Kidney (tissue), 14 donors: ENCODE results near the gene ASGR1. TPM values are rescaled to one million over a fixed set of nuclear protein-coding genes. Genes with fewer than 3 reads are reported as not detected.
A peak's percentile ranks its signal among the peaks of the same experiment; 100 is the strongest.

Source experiments
- DNase-seq, 5 donors: peaks; one replicate each; pipeline ENCODE4 v3.0.0-alpha.2; 2013 to 2020
- FAIRE-seq: peaks from 2 replicates; lab custom pipeline; 2012; peaks lifted over from hg19 to GRCh38; lab: Jason Lieb, UNC
- H3K27ac ChIP-seq, 2 donors: one replicate each; pipeline ENCODE4 v1.7.0; 2013; ENCODE audit warnings: low read depth in 2 of 2, low read length in 2 of 2, inconsistent platforms in 1 of 2
- H3K27me3 ChIP-seq: one replicate; pipeline ENCODE4 v1.7.1; 2013; ENCODE audit warnings: low read length, inconsistent platforms; ENCODE audit not compliant: control insufficient read depth, insufficient read depth
- H3K36me3 ChIP-seq, 3 donors: one replicate each; pipeline versions ENCODE4 v1.7.0 to v1.7.1; 2013; ENCODE audit warnings: low read length in 3 of 3, control low read depth in 1 of 3, inconsistent platforms in 1 of 3; ENCODE audit not compliant: insufficient read depth in 3 of 3, control insufficient read depth in 2 of 3
- H3K4me1 ChIP-seq, 3 donors: one replicate each; pipeline versions ENCODE4 v1.7.0 to v1.7.1; 2013; ENCODE audit warnings: low read length in 3 of 3, inconsistent platforms in 1 of 3, low read depth in 1 of 3; ENCODE audit not compliant: control insufficient read depth in 2 of 3, insufficient read depth in 2 of 3
- H3K4me3 ChIP-seq, 3 donors: one replicate each; pipeline versions ENCODE4 v1.7.0 to v1.8.1; 2013; ENCODE audit warnings: low read length in 3 of 3, control low read depth in 1 of 3, inconsistent platforms in 1 of 3
- H3K9ac ChIP-seq, 3 donors: one replicate each; pipeline versions ENCODE4 v1.7.0 to v1.7.1; 2013; ENCODE audit warnings: low read length in 3 of 3, control low read depth in 1 of 3, inconsistent platforms in 1 of 3
- H3K9me3 ChIP-seq, 3 donors: one replicate each; pipeline versions ENCODE4 v1.7.0 to v1.7.1; 2013; ENCODE audit warnings: low read length in 3 of 3, control low read depth in 1 of 3, inconsistent platforms in 1 of 3; ENCODE audit not compliant: control insufficient read depth in 2 of 3, insufficient read depth in 1 of 3
- intact Hi-C: fragments of 100-400 bp; cut with DNase I; formaldehyde crosslinking; loops from one replicate; pipeline ENCODE4 v1.11.1; 2022
- polyA plus RNA-seq: library from polyadenylated mRNA; stranded (reverse); fragments of 350-450 nt; fragmentation: Illumina TruSeq; extraction: RNeasy Lipid Tissue Mini Kit (QIAGEN cat#74804); gene quantifications from one replicate; pipeline ENCODE4 v1.2.3, GENCODE V29; 2014; ENCODE audit warnings: low read depth, low replicate concordance; ENCODE audit not compliant: insufficient read depth
- total RNA-seq: library from RNA; stranded (reverse); fragmentation: NEBNext Ultra II Directional; extraction: Animal tissue kit (Norgen Biotek cat#: 25700); gene quantifications from one replicate; pipeline ENCODE4 v1.2.1, GENCODE V29; 2021
- TF ChIP-seq, protein P1 (sequence below): IDR thresholded peaks from 3 replicates; pipeline ENCODE4 v1.5.1; 2012; ENCODE audit warnings: mild to moderate bottlenecking, moderate library complexity, borderline replicate concordance; ENCODE audit not compliant: insufficient read depth; ENCODE audit errors: extremely low read depth
- donor health status: control.
- donor health status: control.
- donor health status: control.
- donor health status: control.
- donor health status: control.
- donor health status: DM: yes; HTN: yes; CAD: no.
- donor health status: Normal renal cell carcinoma (clear cell type).

Gene ASGR1
- total and polyA plus RNA-seq, 2 donors from 2014 or later: 1.4 to 2.1 TPM

DNA sequence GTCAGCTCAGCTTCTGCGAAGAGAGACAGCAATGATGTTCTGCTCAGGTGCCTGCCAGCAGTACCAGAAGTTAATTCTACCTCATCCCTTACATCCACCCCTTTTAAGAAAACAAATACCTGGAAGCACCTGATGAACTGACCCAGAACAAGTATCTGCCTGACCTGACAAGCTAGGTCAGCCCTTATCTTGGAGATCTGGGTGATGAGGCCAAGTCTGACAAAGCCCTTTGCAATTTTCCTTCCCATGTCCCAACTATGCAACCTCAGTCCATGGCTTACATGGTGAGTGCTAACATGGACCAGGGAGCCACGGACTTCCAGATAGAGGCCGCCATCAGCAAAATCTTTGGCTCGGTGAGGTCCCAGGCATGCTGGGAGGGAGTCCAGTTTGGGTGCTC lies 44.2 kb upstream of the ASGR1 start:
- no peak for DNase-seq
- peak overlapping the region in 1 of 2 donors; percentile 28 for H3K27ac ChIP-seq
- H3K9ac ChIP-seq: no peak overlapping the region
- H3K4me1 ChIP-seq: peaks cover 4 to 41% (median 28%) of the 10 kb centered on the region in 3 donors
- peaks cover 5 to 55% (median 38%) of the 10 kb centered on the region in 3 donors for H3K36me3 ChIP-seq
- H3K4me3 ChIP-seq: no peak overlapping the region
- TF ChIP-seq, protein P1, sequence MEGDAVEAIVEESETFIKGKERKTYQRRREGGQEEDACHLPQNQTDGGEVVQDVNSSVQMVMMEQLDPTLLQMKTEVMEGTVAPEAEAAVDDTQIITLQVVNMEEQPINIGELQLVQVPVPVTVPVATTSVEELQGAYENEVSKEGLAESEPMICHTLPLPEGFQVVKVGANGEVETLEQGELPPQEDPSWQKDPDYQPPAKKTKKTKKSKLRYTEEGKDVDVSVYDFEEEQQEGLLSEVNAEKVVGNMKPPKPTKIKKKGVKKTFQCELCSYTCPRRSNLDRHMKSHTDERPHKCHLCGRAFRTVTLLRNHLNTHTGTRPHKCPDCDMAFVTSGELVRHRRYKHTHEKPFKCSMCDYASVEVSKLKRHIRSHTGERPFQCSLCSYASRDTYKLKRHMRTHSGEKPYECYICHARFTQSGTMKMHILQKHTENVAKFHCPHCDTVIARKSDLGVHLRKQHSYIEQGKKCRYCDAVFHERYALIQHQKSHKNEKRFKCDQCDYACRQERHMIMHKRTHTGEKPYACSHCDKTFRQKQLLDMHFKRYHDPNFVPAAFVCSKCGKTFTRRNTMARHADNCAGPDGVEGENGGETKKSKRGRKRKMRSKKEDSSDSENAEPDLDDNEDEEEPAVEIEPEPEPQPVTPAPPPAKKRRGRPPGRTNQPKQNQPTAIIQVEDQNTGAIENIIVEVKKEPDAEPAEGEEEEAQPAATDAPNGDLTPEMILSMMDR: no peak
- intact Hi-C loops: no loop called here
- H3K9me3 ChIP-seq: no peaks in the 10 kb centered on the region
- no peak for FAIRE-seq
- no peaks in the 10 kb centered on the region for H3K27me3 ChIP-seq

DNA sequence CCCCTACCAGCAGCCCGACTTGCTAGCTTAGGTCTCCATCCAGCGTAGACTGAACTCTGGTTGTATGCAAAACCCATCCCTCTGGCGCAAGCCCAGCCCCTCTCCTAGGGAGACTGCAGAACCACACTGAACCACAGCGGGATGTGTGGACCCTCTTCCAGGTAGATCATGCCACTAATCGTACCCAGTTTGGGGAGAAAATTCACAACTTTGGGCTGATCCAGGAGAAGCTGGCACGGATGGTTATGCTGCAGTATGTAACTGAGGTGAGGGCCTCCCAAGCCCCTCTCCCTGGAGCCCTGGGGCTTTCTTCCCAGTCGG lies 43.8 kb upstream of the ASGR1 start:
- TF ChIP-seq, protein P1: no peak
- H3K27ac ChIP-seq: peak overlapping the region in 1 of 2 donors; percentile 4
- H3K36me3 ChIP-seq: peaks cover 5 to 51% (median 33%) of the 10 kb centered on the region in 3 donors
- FAIRE-seq (no peak), DNase-seq (no peak)
- no peak overlapping the region for H3K4me3 ChIP-seq
- no peaks in the 10 kb centered on the region for H3K27me3 ChIP-seq
- intact Hi-C loops: no loop called here
- no peaks in the 10 kb centered on the region for H3K9me3 ChIP-seq
- peaks cover 4 to 43% (median 29%) of the 10 kb centered on the region in 3 donors for H3K4me1 ChIP-seq
- H3K9ac ChIP-seq: peak overlapping the region in 1 of 3 donors; percentile 12

DNA sequence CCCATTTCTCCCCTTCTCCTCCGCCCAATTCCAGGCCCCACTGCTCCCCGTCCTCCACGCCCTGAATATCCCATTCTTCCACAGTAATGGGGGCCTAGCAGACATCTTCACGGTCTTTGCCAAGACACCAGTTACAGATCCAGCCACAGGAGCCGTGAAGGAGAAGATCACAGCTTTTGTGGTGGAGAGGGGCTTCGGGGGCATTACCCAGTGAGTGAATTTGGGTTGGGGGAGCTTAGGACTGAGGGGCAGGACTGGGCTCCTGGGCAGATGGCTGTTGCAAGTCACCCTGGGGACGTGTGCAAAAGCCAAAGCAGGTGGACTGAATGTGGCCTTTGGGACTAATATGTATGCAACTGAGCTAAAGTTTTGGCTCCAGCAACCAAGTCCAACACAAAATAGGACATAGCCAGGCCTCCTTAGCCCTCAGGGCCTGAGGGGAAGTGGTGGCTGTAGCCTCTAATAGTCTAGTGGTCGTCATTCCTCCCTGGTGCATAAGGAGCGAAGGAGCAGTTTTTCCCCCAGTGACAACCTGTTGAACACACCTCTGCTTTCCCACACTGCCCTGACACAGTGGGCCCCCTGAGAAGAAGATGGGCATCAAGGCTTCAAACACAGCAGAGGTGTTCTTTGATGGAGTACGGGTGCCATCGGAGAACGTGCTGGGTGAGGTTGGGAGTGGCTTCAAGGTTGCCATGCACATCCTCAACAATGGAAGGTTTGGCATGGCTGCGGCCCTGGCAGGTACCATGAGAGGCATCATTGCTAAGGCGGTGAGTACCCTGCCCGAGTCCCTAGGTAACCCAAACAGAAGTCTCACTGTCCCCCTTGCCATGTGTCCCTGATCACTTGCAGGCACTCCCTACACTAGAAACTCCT lies 43.2 kb upstream of the ASGR1 start:
- TF ChIP-seq, protein P1: no peak
- Histone ChIP-seq H3K4me1 (peaks cover 4 to 46% (median 29%) of the 10 kb centered on the region in 3 donors), H3K9ac (peak overlapping the region in 2 of 3 donors; percentile 24 to 99), H3K4me3 (no peak overlapping the region), H3K27ac (peak overlapping the region; percentile 4 to 28), H3K27me3 (no peaks in the 10 kb centered on the region), H3K9me3 (no peaks in the 10 kb centered on the region), H3K36me3 (peaks cover 5 to 47% (median 33%) of the 10 kb centered on the region in 3 donors)
- intact Hi-C loops: no loop called here
- peak in 1 of 5 donors; percentile 45 for DNase-seq
- no peak for FAIRE-seq
